ENCODE data around the gene BEGAIN.
A peak's percentile ranks its signal among the peaks of the same experiment; 100 is the strongest.

The BEGAIN gene

DNA sequence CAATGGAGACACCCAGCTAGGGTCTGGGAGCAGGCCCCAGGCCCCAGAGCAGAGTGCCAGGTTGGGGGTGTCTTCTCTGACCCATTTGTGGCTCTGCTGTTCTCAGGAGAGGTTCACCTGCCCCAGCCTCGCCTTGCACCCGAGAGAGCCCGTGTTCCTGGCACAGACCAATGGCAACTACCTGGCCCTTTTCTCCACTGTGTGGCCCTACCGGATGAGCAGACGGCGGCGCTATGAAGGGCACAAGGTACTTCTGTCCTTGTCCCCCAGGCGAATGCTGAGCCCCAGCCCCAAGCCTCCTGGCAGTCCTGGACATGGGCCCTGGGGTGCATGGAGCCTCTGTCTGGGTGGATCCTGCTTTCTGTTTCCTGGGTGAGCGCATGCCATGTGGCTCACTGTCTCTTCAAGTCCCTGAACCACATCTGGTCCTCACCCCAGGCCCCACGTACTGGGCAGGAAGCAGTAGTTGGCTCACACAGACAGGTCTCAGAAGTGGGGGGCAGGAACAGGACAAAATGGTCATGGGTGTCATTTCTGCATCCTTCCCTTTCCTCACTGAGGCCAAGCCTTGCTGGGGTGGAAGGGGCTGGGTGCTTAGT lies 58.2 kb downstream of the BEGAIN start:
- peak overlapping the region; percentile 19 for H2BK5ac ChIP-seq (ENCODE audit: low read length)
- H3K27ac ChIP-seq (replicated peaks; ENCODE audit: low read length): no peak overlapping the region
- H2AFZ ChIP-seq (ENCODE audit: low read length): no peak overlapping the region
- H4K91ac ChIP-seq (ENCODE audit: low read depth, low read length, poor library complexity): no peak overlapping the region
- no peak overlapping the region for H3K9ac ChIP-seq (ENCODE audit: low read depth, low read length, poor library complexity)
- no peak overlapping the region for H2BK120ac ChIP-seq (ENCODE audit: low read depth, low read length)
- peak overlapping the region; percentile 42 for H2BK15ac ChIP-seq (ENCODE audit: low read length)
- H3K14ac ChIP-seq (ENCODE audit: low read length): no peak overlapping the region
- no CpG with 5 or more reads among the region's 10 CpGs for WGBS, 2 donors (ENCODE audit: extremely low coverage in 2 of 2, insufficient read length in 2 of 2, insufficient replicate concordance in 1 of 2)
- H2BK12ac ChIP-seq (ENCODE audit: low read length): peak overlapping the region; percentile 52
- no peak overlapping the region for H3K23ac ChIP-seq (ENCODE audit: low read depth, low read length, poor library complexity)
- no peak for DNase-seq (ENCODE audit: low spot score)
- H3K4me1 ChIP-seq (ENCODE audit: control insufficient read depth in 2 of 2, insufficient read depth in 1 of 2, low read depth in 1 of 2, low read length in 2 of 2): peaks cover 5 to 7% of the 10 kb centered on the region in 2 donors
- peak overlapping the region; percentile 19 for H4K8ac ChIP-seq (ENCODE audit: low read depth, low read length)
- no peak overlapping the region for H3K4ac ChIP-seq (ENCODE audit: low read length)
- peaks cover 2% of the 10 kb centered on the region for H3K79me1 ChIP-seq (ENCODE audit: low read depth, low read length)
- peaks cover 0 to 4% of the 10 kb centered on the region in 2 donors for H3K9me3 ChIP-seq (replicated peaks in 1 of 2; ENCODE audit: control insufficient read depth in 2 of 2, insufficient read depth in 1 of 2, low read depth in 1 of 2, low read length in 2 of 2)
- H3K36me3 ChIP-seq (replicated peaks in 1 of 2; ENCODE audit: control insufficient read depth in 2 of 2, insufficient read depth in 2 of 2, low read length in 2 of 2): peaks cover 4 to 6% of the 10 kb centered on the region in 2 donors
- H3K27me3 ChIP-seq (ENCODE audit: control insufficient read depth in 3 of 3, insufficient read depth in 3 of 3, low read depth in 1 of 3, low read length in 3 of 3): no peaks in the 10 kb centered on the region
- no peak overlapping the region for H3K4me3 ChIP-seq (ENCODE audit: low read length in 2 of 2)
- H3K18ac ChIP-seq (ENCODE audit: low read length): peak overlapping the region; percentile 64
- peak overlapping the region; percentile 43 for H2AK5ac ChIP-seq (ENCODE audit: low read depth, low read length)
- H3K4me2 ChIP-seq (ENCODE audit: insufficient read depth, low read length, poor library complexity, severe bottlenecking): no peak overlapping the region

DNA sequence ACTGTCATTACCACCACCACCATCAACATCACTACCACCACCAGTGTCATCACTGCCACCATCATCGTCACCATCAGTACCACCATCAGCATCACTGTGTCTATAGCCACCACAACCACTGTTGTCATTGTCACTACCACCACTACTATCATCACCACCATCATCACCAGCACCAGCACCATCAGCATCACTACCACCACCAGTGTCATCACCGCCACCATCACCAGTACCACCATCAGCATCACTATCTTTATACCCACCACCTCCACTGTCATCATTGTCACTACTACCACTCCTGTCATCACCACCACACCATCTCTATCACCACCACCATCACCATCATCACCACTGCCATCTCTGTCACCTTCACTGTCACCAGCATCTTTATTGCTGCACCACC lies 60.6 kb downstream of the BEGAIN start:
- H2BK120ac ChIP-seq (ENCODE audit: low read depth, low read length): no peak overlapping the region
- no peak overlapping the region for H2AK5ac ChIP-seq (ENCODE audit: low read depth, low read length)
- H3K4ac ChIP-seq (ENCODE audit: low read length): no peak overlapping the region
- H3K23ac ChIP-seq (ENCODE audit: low read depth, low read length, poor library complexity): peak overlapping the region; percentile 3
- no peak overlapping the region for H2BK12ac ChIP-seq (ENCODE audit: low read length)
- H2BK15ac ChIP-seq (ENCODE audit: low read length): no peak overlapping the region
- H3K4me3 ChIP-seq (ENCODE audit: low read length in 2 of 2): peak overlapping the region in 1 of 2 donors; percentile 2
- H3K79me1 ChIP-seq (ENCODE audit: low read depth, low read length): peaks cover 2% of the 10 kb centered on the region
- H4K91ac ChIP-seq (ENCODE audit: low read depth, low read length, poor library complexity): no peak overlapping the region
- peaks cover 10 to 11% of the 10 kb centered on the region in 2 donors for H3K4me1 ChIP-seq (ENCODE audit: control insufficient read depth in 2 of 2, insufficient read depth in 1 of 2, low read depth in 1 of 2, low read length in 2 of 2)
- no CpG with 5 or more reads among the region's 2 CpGs for WGBS, 2 donors (ENCODE audit: extremely low coverage in 2 of 2, insufficient read length in 2 of 2, insufficient replicate concordance in 1 of 2)
- no peak overlapping the region for H2BK5ac ChIP-seq (ENCODE audit: low read length)
- no peak for DNase-seq (ENCODE audit: low spot score)
- peak overlapping the region; percentile 3 for H3K14ac ChIP-seq (ENCODE audit: low read length)
- H3K9ac ChIP-seq (ENCODE audit: low read depth, low read length, poor library complexity): peak overlapping the region; percentile 66
- H3K27me3 ChIP-seq (ENCODE audit: control insufficient read depth in 3 of 3, insufficient read depth in 3 of 3, low read depth in 1 of 3, low read length in 3 of 3): no peaks in the 10 kb centered on the region
- peaks cover 0 to 4% of the 10 kb centered on the region in 2 donors for H3K9me3 ChIP-seq (replicated peaks in 1 of 2; ENCODE audit: control insufficient read depth in 2 of 2, insufficient read depth in 1 of 2, low read depth in 1 of 2, low read length in 2 of 2)
- peaks cover 4 to 6% of the 10 kb centered on the region in 2 donors for H3K36me3 ChIP-seq (replicated peaks in 1 of 2; ENCODE audit: control insufficient read depth in 2 of 2, insufficient read depth in 2 of 2, low read length in 2 of 2)
- H3K27ac ChIP-seq (replicated peaks; ENCODE audit: low read length): no peak overlapping the region
- no peak overlapping the region for H3K18ac ChIP-seq (ENCODE audit: low read length)
- H3K4me2 ChIP-seq (ENCODE audit: insufficient read depth, low read length, poor library complexity, severe bottlenecking): no peak overlapping the region
- peak overlapping the region; percentile 21 for H4K8ac ChIP-seq (ENCODE audit: low read depth, low read length)
- no peak overlapping the region for H2AFZ ChIP-seq (ENCODE audit: low read length)

DNA sequence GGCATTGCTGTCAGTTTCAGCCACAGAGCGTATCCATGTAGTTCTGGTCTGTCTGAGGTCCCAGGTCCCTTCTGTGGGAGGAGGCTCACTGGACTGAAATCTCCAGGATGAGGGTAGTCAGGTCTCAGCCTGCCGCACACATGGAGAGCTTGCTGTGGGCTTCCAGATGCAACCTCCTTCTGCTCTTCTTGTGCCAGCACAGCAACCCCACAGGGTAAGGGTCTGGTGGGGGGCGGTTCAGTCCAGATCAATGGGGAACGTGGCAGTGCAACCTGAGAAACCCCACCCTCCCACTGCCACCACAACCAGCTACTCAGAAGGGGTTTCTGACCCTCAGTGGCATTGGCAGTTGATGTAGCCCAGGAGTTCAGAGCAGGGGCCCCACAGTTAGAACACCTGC lies 61.2 kb downstream of the BEGAIN start:
- Histone ChIP-seq H4K91ac (ENCODE audit: low read depth, low read length, poor library complexity) (no peak overlapping the region), H3K36me3 (replicated peaks in 1 of 2; ENCODE audit: control insufficient read depth in 2 of 2, insufficient read depth in 2 of 2, low read length in 2 of 2) (peaks cover 4 to 6% of the 10 kb centered on the region in 2 donors), H3K4me1 (ENCODE audit: control insufficient read depth in 2 of 2, insufficient read depth in 1 of 2, low read depth in 1 of 2, low read length in 2 of 2) (peaks cover 10% of the 10 kb centered on the region in 2 donors), H3K9ac (ENCODE audit: low read depth, low read length, poor library complexity) (no peak overlapping the region), H2BK120ac (ENCODE audit: low read depth, low read length) (no peak overlapping the region), H2AK5ac (ENCODE audit: low read depth, low read length) (peak overlapping the region; percentile 84), H3K79me1 (ENCODE audit: low read depth, low read length) (peaks cover 2% of the 10 kb centered on the region), H3K4ac (ENCODE audit: low read length) (no peak overlapping the region), H2BK12ac (ENCODE audit: low read length) (peak overlapping the region; percentile 7), H3K18ac (ENCODE audit: low read length) (peak overlapping the region; percentile 73), H3K4me3 (ENCODE audit: low read length in 2 of 2) (no peak overlapping the region), H3K14ac (ENCODE audit: low read length) (no peak overlapping the region), H4K8ac (ENCODE audit: low read depth, low read length) (no peak overlapping the region), H2AFZ (ENCODE audit: low read length) (no peak overlapping the region), H3K27me3 (ENCODE audit: control insufficient read depth in 3 of 3, insufficient read depth in 3 of 3, low read depth in 1 of 3, low read length in 3 of 3) (no peaks in the 10 kb centered on the region), H3K9me3 (replicated peaks in 1 of 2; ENCODE audit: control insufficient read depth in 2 of 2, insufficient read depth in 1 of 2, low read depth in 1 of 2, low read length in 2 of 2) (peaks cover 0 to 4% of the 10 kb centered on the region in 2 donors), H2BK15ac (ENCODE audit: low read length) (no peak overlapping the region), H3K4me2 (ENCODE audit: insufficient read depth, low read length, poor library complexity, severe bottlenecking) (no peak overlapping the region), H3K23ac (ENCODE audit: low read depth, low read length, poor library complexity) (no peak overlapping the region), H2BK5ac (ENCODE audit: low read length) (peak overlapping the region; percentile 85), H3K27ac (replicated peaks; ENCODE audit: low read length) (no peak overlapping the region)
- WGBS, 2 donors (ENCODE audit: extremely low coverage in 2 of 2, insufficient read length in 2 of 2, insufficient replicate concordance in 1 of 2): no CpG with 5 or more reads among the region's 4 CpGs
- no peak for DNase-seq (ENCODE audit: low spot score)

DNA sequence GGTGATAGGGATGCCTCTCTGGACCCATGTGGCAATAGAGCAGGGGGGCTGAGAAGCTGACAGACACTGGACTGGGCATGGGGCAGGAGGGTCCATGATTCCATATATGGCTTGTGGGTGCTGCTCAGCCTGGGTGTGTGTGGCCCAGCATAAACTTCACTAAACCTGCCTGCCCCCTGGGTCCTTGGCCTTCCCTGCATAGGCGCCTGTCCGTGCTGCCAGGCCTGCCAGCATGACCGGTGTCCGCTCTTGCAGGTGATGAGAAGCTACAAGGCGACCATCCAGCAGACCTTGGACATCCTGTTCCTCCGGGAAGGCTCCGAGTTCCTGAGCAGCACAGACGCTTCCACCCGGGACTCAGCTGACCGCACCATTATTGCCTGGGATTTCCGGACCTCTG lies 61.6 kb downstream of the BEGAIN start:
- peaks cover 0 to 4% of the 10 kb centered on the region in 2 donors for H3K9me3 ChIP-seq (replicated peaks in 1 of 2; ENCODE audit: control insufficient read depth in 2 of 2, insufficient read depth in 1 of 2, low read depth in 1 of 2, low read length in 2 of 2)
- H2BK5ac ChIP-seq (ENCODE audit: low read length): peak overlapping the region; percentile 85
- no peak overlapping the region for H3K4me2 ChIP-seq (ENCODE audit: insufficient read depth, low read length, poor library complexity, severe bottlenecking)
- H2BK15ac ChIP-seq (ENCODE audit: low read length): peak overlapping the region; percentile 86
- H3K4ac ChIP-seq (ENCODE audit: low read length): peak overlapping the region; percentile 58
- WGBS, 2 donors (ENCODE audit: extremely low coverage in 2 of 2, insufficient read length in 2 of 2, insufficient replicate concordance in 1 of 2): no CpG with 5 or more reads among the region's 11 CpGs
- H3K9ac ChIP-seq (ENCODE audit: low read depth, low read length, poor library complexity): peak overlapping the region; percentile 53
- H3K23ac ChIP-seq (ENCODE audit: low read depth, low read length, poor library complexity): no peak overlapping the region
- no peak overlapping the region for H3K14ac ChIP-seq (ENCODE audit: low read length)
- peaks cover 4 to 6% of the 10 kb centered on the region in 2 donors for H3K36me3 ChIP-seq (replicated peaks in 1 of 2; ENCODE audit: control insufficient read depth in 2 of 2, insufficient read depth in 2 of 2, low read length in 2 of 2)
- peak overlapping the region; percentile 84 for H2AK5ac ChIP-seq (ENCODE audit: low read depth, low read length)
- H3K18ac ChIP-seq (ENCODE audit: low read length): peak overlapping the region; percentile 73
- H2BK12ac ChIP-seq (ENCODE audit: low read length): peak overlapping the region; percentile 14
- no peak overlapping the region for H2AFZ ChIP-seq (ENCODE audit: low read length)
- H3K79me1 ChIP-seq (ENCODE audit: low read depth, low read length): peaks cover 2% of the 10 kb centered on the region
- no peak overlapping the region for H3K4me3 ChIP-seq (ENCODE audit: low read length in 2 of 2)
- H3K4me1 ChIP-seq (ENCODE audit: control insufficient read depth in 2 of 2, insufficient read depth in 1 of 2, low read depth in 1 of 2, low read length in 2 of 2): peaks cover 10% of the 10 kb centered on the region in 2 donors
- no peak for DNase-seq (ENCODE audit: low spot score)
- no peak overlapping the region for H2BK120ac ChIP-seq (ENCODE audit: low read depth, low read length)
- H4K8ac ChIP-seq (ENCODE audit: low read depth, low read length): no peak overlapping the region
- H3K27ac ChIP-seq (replicated peaks; ENCODE audit: low read length): no peak overlapping the region
- no peaks in the 10 kb centered on the region for H3K27me3 ChIP-seq (ENCODE audit: control insufficient read depth in 3 of 3, insufficient read depth in 3 of 3, low read depth in 1 of 3, low read length in 3 of 3)
- H4K91ac ChIP-seq (ENCODE audit: low read depth, low read length, poor library complexity): no peak overlapping the region

All from neuronal stem cell (in vitro differentiated cells).